COLO829 (cell line): Measurements from ENCODE around the gene CHRM2.
"Not testable (repeated sequence)": the region's sequence is repeated elsewhere in the genome, so short reads cannot be mapped to it uniquely, and the experiment has no call there.

Experiments used
- DNase-seq: peaks from one replicate; pipeline ENCODE4 v3.0.0; 2012; ENCODE audit warnings: low spot score

CHRM2 gene

GRCh38 chr7:136868496-136869000, at the start of gene CHRM2:
TSS of gene CHRM2 (plus strand) at chr7:136868652. CDS start at chr7:137014866, 146,214 bp downstream.
- no peak for DNase-seq

DNA sequence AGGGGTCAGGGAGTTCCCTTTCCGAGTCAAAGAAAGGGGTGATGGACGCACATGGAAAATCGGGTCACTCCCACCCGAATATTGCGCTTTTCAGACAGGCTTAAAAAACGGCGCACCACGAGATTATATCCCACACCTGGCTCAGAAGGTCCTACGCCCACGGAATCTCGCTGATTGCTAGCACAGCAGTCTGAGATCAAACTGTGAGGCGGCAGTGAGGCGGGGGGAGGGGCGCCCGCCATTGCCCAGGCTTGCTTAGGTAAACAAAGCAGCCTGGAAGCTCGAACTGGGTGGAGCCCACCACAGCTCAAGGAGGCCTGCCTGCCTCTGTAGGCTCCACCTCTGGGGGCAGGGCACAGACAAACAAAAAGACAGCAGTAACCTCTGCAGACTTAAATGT, 37.1 kb upstream of the CHRM2 start:
- not testable (repeated sequence) for DNase-seq

DNA sequence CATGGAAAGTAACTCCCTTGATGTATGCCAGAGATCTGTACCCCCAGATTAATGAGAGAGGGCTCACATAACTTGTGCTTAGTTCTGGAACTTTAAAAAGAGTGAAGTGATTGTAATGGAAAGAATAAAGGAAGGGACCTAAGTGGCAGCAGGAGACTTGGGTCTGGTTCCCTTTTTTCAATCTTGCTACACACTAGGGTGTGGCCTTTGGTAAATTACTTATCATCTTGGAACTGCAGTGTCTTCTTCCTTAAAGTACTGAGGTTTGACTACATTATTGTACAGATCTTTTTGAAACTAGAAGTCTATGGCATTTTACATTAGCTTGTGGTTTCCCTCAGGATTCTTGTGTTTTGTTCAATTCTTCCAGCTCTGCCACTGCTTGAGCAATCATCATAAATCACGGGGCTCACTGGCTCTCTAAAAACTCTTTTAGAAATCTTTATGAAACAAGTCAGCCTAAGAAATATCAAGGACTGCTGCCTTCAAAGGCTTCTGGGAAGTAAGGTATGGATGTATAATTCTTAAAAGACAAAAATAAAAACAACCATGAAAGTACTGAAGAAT, 22.5 kb upstream of the CHRM2 start:
- DNase-seq, result no peak

DNA sequence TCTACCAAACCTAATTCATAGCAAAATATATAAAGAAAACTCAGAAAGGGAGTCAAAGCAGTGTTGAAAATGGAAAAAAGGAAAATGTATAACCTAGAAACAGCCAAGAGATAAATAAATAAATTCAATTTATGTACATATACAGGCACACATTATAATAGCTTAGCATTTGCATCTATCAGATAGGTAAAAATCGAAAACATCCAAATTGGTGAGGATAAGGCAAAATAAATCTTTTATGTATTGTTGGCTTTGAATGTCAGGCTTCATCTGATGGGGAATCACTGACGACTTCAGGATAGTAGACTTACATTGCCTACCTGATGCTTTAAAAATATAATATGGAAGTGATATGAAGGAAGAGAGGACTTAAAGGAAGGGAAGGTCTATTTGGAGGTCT, 20.6 kb upstream of the CHRM2 start:
- no peak for DNase-seq

DNA sequence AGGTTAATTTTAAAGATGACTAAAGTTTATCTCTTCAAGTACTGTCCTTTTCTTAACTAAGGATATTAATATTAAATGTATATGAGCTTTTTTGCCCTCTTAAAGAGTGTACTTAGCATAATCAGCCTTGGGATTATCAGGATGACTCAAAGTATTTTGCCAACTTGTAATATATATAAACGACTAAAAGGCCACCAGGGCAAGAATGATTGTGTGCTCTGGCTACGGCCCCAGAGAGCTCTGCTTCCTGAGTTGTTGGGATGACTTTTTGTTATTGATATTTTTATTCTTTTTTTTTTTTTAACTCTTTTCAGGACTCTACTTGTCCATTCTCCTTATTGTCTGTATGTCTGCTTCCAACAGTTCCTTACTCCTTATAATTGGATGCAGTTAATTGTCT, 14.8 kb upstream of the CHRM2 start:
- DNase-seq, result no peak

- DNase-seq, result peak; percentile 76
Measured at GRCh38 chr7:136857573-136857972, 10.9 kb upstream of the CHRM2 start.

DNA sequence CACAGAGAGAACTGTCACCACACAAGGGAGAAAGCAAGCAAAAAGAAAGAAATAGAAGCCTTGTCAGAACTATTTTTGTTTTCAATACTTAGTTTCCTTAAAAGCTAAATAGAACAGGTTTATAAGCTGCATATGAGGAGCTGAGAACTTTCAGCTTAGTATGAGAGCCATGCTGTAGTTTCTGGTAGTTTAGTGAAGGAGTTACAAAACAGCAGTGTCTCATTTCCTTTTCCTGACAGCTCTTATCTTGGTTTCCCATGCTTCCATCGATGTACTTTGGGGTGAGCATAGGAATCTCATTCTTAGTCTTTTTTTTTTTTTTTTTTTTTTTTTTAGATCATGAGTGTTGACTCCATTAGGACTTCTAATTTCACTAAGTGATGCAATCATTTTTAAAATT, 8.6 kb upstream of the CHRM2 start:
- DNase-seq, result no peak

GRCh38 chr7:136865236-136865635, 3.2 kb upstream of the CHRM2 start:
- DNase-seq, result no peak

DNA sequence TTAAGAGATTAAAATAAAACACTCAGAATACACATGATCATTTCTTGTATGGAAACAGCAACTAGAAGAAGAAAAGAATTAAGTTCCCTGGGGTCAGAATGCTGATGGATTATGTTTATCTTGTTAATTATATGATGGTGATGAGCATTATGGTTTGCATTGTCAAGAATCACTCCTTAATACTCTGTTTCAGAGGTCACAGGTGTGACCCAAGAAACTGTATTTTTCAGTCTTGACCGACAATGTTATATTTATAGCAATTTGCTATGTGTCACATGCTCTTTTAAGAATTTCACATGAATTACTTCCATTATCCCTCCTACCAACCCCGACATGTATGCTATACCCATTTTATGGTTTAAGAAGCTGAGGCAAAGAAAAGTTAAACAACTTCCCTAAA, 2.7 kb upstream of the CHRM2 start:
- DNase-seq, result no peak

DNA sequence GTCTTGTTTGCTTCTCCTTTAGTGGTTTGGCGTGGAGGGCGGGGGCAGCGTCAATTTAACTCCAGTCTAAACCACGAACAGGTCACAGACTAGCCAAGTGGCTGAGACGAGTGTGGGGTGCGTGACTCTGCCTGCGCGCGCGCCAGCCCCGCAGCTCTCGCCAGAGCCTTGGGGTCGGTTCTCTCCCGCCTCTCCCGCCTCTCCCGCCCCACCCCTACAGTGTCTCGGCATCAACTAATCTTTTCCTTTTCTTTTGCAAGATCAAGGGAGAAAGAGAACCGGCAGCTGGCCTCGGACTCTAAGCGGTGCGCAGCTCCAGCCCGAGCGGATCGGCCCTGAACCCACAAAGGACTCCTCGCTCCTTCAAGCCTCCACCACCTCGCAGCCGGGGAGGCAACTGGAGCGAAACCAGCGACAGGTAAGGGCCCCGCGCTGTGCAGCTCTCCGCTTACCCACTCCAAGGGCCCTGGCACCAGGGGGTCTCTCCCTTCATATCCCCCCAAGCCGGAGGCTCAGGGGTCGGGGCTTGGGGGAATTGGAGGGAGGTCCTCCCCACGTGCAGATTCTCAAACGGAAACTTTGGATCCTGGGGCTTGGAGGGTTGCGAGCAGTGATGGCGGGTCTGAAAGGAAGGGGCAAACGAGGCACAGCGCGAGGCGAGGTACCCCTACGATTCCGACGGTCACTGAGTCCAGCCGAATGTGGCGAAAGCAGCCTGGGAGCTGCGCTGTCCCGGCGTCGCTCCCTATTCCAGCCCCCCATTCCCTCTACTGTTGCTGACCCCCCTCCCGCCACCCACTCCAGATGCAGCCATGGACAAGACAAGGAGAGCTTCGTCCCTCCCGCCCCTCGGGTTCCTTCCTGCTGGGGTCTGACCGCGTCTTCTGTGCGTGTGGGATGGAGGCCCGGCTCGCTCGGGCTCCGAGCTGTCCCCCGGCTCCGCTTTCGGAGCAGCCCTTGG, 829 bp downstream of the CHRM2 start:
- no peak for DNase-seq

GRCh38 chr7:136869991-136870865, 1.8 kb downstream of the CHRM2 start:
- no peak for DNase-seq

GRCh38 chr7:136870866-136871487, 2.5 kb downstream of the CHRM2 start:
- no peak for DNase-seq

- DNase-seq, result peak; percentile 66
Measured at GRCh38 chr7:136874393-136875032, 6.1 kb downstream of the CHRM2 start.

DNA sequence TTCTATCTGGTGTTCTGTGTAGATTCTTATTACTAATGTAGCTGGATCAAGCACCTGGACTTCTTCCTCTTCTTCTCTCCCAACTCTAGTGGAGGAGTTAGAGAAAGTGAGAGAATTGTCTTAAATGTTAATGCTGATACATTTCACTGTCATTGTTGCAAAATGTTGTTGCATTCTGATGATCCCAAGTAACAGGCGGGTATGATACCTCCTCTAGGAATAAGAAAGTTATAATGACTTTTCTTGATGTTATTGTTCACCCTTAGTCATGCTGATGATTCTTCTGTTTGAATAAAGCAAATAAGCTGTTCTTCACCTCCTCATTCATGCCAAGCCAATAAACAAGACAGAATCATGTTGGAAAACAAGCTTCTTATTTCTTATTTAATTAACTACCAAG, 9.1 kb downstream of the CHRM2 start:
- no peak for DNase-seq

GRCh38 chr7:136877990-136878389, 9.5 kb downstream of the CHRM2 start:
- DNase-seq, result no peak

- DNase-seq, result no peak
Measured at GRCh38 chr7:136878878-136879277, 10.4 kb downstream of the CHRM2 start.

GRCh38 chr7:136883046-136883445, 14.6 kb downstream of the CHRM2 start:
- DNase-seq, result no peak

GRCh38 chr7:136884492-136884891, 16.0 kb downstream of the CHRM2 start:
- no peak for DNase-seq

DNA sequence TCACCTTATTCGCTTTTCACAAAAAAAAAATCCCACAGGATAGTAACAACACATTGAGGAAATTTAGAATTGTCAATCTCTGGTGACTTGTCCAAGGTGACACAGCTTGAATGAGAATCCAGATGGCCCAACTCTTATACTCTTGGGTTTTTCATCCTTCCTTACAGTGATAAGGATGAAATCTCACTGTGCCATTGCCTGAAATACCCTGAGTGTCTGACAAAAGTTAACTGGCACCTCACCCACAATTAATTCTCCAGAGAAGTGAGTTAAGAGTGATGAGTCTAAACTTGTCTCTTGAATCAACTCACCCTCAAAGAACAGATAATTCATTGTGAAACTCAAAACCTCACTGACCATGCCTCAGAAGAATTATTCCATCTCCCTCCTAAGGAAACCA, 18.9 kb downstream of the CHRM2 start:
- no peak for DNase-seq

DNA sequence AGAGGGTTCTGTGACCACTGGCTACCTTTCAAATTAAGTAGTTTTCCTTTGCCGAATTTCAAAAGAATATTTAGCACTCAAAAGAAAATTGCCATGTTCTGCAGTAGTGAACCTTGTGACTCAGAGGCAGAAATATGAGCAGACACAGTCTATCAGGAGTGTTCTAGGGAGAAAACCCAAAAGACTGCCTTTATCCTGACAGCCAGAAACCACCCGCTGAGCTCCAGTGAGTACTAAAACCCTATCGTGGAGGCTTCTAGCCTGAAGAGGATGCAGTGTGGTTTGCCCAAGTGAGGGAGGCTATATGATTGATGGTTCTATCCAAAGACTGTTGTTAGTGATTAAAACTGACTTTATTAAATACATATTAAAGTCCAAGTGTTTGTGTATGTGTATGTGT, 21.9 kb downstream of the CHRM2 start:
- DNase-seq, result no peak

DNA sequence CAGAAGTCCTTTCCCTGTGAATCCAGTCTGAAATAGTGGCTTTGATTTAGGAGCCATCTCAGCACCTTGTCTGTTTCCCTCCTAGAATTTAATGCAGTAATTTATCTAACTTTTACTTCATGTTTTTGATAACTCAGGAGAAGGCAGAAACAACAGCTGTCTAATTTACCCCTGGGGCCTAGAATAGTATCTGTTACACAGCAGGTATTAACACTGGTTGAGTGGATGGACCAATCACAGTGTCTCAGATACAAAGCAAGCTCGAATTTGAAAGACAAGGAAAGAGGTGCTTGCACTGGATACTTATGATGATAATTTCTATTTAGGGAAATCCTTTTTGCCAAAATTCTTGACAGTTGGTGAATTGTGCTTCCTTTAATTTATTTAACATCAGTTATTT, 23.4 kb downstream of the CHRM2 start:
- DNase-seq, result no peak
